ENCODE measurements around the gene KMT2B.
"Not testable (repeated sequence)": the region's sequence is repeated elsewhere in the genome, so short reads cannot be mapped to it uniquely, and the experiment has no call there.

Gene KMT2B

GRCh38 chr19:35768082-35768421 is 50.2 kb downstream of the KMT2B start:
- no peak for TF ChIP-seq CTCF (IDR thresholded peaks at IDR 0.05; ENCODE audit: low read depth, low read length, missing control alignments)
- no peak for DNase-seq (ENCODE audit: low read depth)
- H3K4me3 ChIP-seq (ENCODE audit: low read depth, low read length), result no peak overlapping the region

- not testable (repeated sequence) for H3K4me3 ChIP-seq (ENCODE audit: low read depth, low read length); DNase-seq (ENCODE audit: low read depth)
Measured at GRCh38 chr19:35772362-35772761, 54.6 kb downstream of the KMT2B start.

GRCh38 chr19:35773020-35773806 is 55.4 kb downstream of the KMT2B start:
- no peak for TF ChIP-seq CTCF (IDR thresholded peaks at IDR 0.05; ENCODE audit: low read depth, low read length, missing control alignments)
- no peak for DNase-seq (ENCODE audit: low read depth)
- H3K4me3 ChIP-seq (ENCODE audit: low read depth, low read length), result no peak overlapping the region

- no peak for DNase-seq (ENCODE audit: low read depth)
- H3K4me3 ChIP-seq (ENCODE audit: low read depth, low read length), result no peak overlapping the region
- TF ChIP-seq CTCF (IDR thresholded peaks at IDR 0.05; ENCODE audit: low read depth, low read length, missing control alignments), result no peak
Measured at GRCh38 chr19:35774274-35775045, 56.7 kb downstream of the KMT2B start.

- no peak for TF ChIP-seq CTCF (IDR thresholded peaks at IDR 0.05; ENCODE audit: low read depth, low read length, missing control alignments)
- no peak overlapping the region for H3K4me3 ChIP-seq (ENCODE audit: low read depth, low read length)
- no peak for DNase-seq (ENCODE audit: low read depth)
Measured at GRCh38 chr19:35775046-35775297, 57.2 kb downstream of the KMT2B start.

GRCh38 chr19:35775298-35776101 is 57.7 kb downstream of the KMT2B start, which contains the start of gene ARHGAP33:
Gene ARHGAP33, plus strand, starts transcription at chr19:35775564. Its CDS starts 95 bp downstream, at chr19:35775659.
- H3K4me3 ChIP-seq (ENCODE audit: low read depth, low read length), result peak within 1 kb of the TSS; percentile 62
- DNase-seq (ENCODE audit: low read depth), result peak; percentile 89
- no peak for TF ChIP-seq CTCF (IDR thresholded peaks at IDR 0.05; ENCODE audit: low read depth, low read length, missing control alignments)

- H3K4me3 ChIP-seq (ENCODE audit: low read depth, low read length), result peak overlapping the region; percentile 62
- no peak for DNase-seq (ENCODE audit: low read depth)
- no peak for TF ChIP-seq CTCF (IDR thresholded peaks at IDR 0.05; ENCODE audit: low read depth, low read length, missing control alignments)
Measured at GRCh38 chr19:35776102-35776788, 58.4 kb downstream of the KMT2B start.
